Keratinocyte (primary cell): ENCODE data around the gene CNTNAP2. TPM values are rescaled to one million over a fixed set of nuclear protein-coding genes. Genes with fewer than 3 reads are reported as not detected.

ENCODE experiments used
- DNase-seq: peaks from one replicate; pipeline ENCODE4 v3.0.0-alpha.2; 2011; ENCODE audit warnings: low read depth, missing footprints, low spot score
- FAIRE-seq: peaks from 2 replicates; lab custom pipeline; 2011; peaks lifted over from hg19 to GRCh38; lab: Jason Lieb, UNC
- H2AFZ ChIP-seq: 2 replicates; pipeline ENCODE4 v1.6.0; 2012; ENCODE audit warnings: low read length, control low read depth, inconsistent platforms; ENCODE audit not compliant: control insufficient read depth
- H3K27ac ChIP-seq: 2 replicates; pipeline ENCODE4 v1.5.1; 2011; ENCODE audit warnings: low read length; ENCODE audit not compliant: control insufficient read depth, insufficient read depth
- H3K27me3 ChIP-seq: 3 replicates; pipeline ENCODE4 v1.6.0; 2011; ENCODE audit warnings: low read length; ENCODE audit not compliant: control insufficient read depth, insufficient read depth; ENCODE audit errors: extremely low read depth
- H3K36me3 ChIP-seq, 2 experiments: 2 replicates in 1 of 2; 3 replicates in 1 of 2; pipeline ENCODE4 v1.5.1; 2011; ENCODE audit warnings: low read length in 2 of 2, mild to moderate bottlenecking in 1 of 2; ENCODE audit not compliant: control insufficient read depth in 2 of 2, insufficient read depth in 2 of 2; ENCODE audit errors: extremely low read depth in 1 of 2
- H3K4me1 ChIP-seq: 3 replicates; pipeline ENCODE4 v1.5.1; 2011; ENCODE audit warnings: low read length; ENCODE audit not compliant: control insufficient read depth, insufficient read depth; ENCODE audit errors: extremely low read depth
- H3K4me2 ChIP-seq: 3 replicates; pipeline ENCODE4 v1.6.0; 2011; ENCODE audit warnings: low read depth, low read length; ENCODE audit not compliant: control insufficient read depth, insufficient read depth; ENCODE audit errors: extremely low read depth
- H3K4me3 ChIP-seq, 3 experiments: fragments of 200-600 bp in 1 of 3; sonication (generic) in 1 of 3; 2 replicates in 2 of 3; 3 replicates in 1 of 3; pipeline ENCODE4 v1.5.1; 2011 to 2016; ENCODE audit warnings: low read length in 3 of 3, mild to moderate bottlenecking in 3 of 3, control low read depth in 2 of 3, inconsistent platforms in 1 of 3, low read depth in 1 of 3, mixed read lengths in 1 of 3, mixed run types in 1 of 3, moderate library complexity in 1 of 3; ENCODE audit not compliant: control insufficient read depth in 2 of 3, insufficient read depth in 2 of 3; ENCODE audit errors: extremely low read depth in 1 of 3
- H3K79me2 ChIP-seq: 2 replicates; pipeline ENCODE4 v1.6.0; 2012; ENCODE audit warnings: low read length; ENCODE audit not compliant: control insufficient read depth, insufficient read depth
- H3K9ac ChIP-seq: 3 replicates; pipeline ENCODE4 v1.6.0; 2011; ENCODE audit warnings: low read length; ENCODE audit not compliant: control insufficient read depth, insufficient read depth; ENCODE audit errors: extremely low read depth
- H3K9me1 ChIP-seq: 3 replicates; pipeline ENCODE4 v1.6.0; 2011; ENCODE audit warnings: low read length; ENCODE audit not compliant: control insufficient read depth, insufficient read depth; ENCODE audit errors: extremely low read depth
- H3K9me3 ChIP-seq: 2 replicates; pipeline ENCODE4 v1.5.1; 2012; ENCODE audit warnings: low read depth, low read length; ENCODE audit not compliant: control insufficient read depth
- H4K20me1 ChIP-seq: 3 replicates; pipeline ENCODE4 v1.6.0; 2011; ENCODE audit warnings: low read length; ENCODE audit not compliant: control insufficient read depth, insufficient read depth; ENCODE audit errors: extremely low read depth
- CTCF ChIP-seq, 3 experiments: IDR thresholded peaks in 1 of 3; conservative IDR thresholded peaks in 1 of 3; optimal IDR thresholded peaks in 1 of 3; 2 replicates in 2 of 3; 3 replicates in 1 of 3; pipeline versions ENCODE3 to v1.5.1; 2011; ENCODE audit warnings: low read length in 3 of 3, mild to moderate bottlenecking in 3 of 3, moderate library complexity in 2 of 3, control low read depth in 1 of 3, inconsistent platforms in 1 of 3; ENCODE audit not compliant: insufficient read depth in 2 of 3; ENCODE audit errors: extremely low read depth in 1 of 3
- EZH2 ChIP-seq: IDR thresholded peaks from one replicate; pipeline ENCODE4 v1.6.1; 2012; ENCODE audit warnings: inconsistent platforms, mild to moderate bottlenecking, low read length, moderate library complexity
- dilution Hi-C: fragments of 300-500 bp; cut with MboI; formaldehyde crosslinking; loops from one replicate; pipeline ENCODE4 v1.7.0; 2020; ENCODE audit warnings: low sequenced_read_pairs; ENCODE audit not compliant: extremely low pct_ligation_motif_present
- polyA plus RNA-seq, 5 experiments: library from polyadenylated mRNA; depleted of rRNA in 3 of 5; stranded (reverse) in 3 of 5; stranded (forward) in 1 of 5; unstranded in 1 of 5; fragments of >200 nt; gene quantifications; 1 replicate in 1 of 5; 2 replicates in 3 of 5; 3 replicates in 1 of 5; pipeline versions ENCODE4 v1.2.1 to v1.2.3, GENCODE V29; 2011 to 2012; ENCODE audit warnings: missing spikeins in 2 of 5, low read depth in 1 of 5, low replicate concordance in 1 of 5

Gene CNTNAP2
- polyA plus RNA-seq, 1 donor (not counting 4 experiments of a cell fraction or from before 2014, with no cell fraction given): 1.4 TPM

GRCh38 chr7:148395990-148396716, 2279.6 kb downstream of the CNTNAP2 start:
- Histone ChIP-seq H3K9me1 (no peaks in the 10 kb centered on the region), H3K4me1 (peaks cover 9% of the 10 kb centered on the region), H3K79me2 (no peaks in the 10 kb centered on the region), H3K36me3 (no peaks in the 10 kb centered on the region), H4K20me1 (no peaks in the 10 kb centered on the region), H3K4me3 (no peak overlapping the region), H3K9me3 (no peaks in the 10 kb centered on the region), H3K27ac (no peak overlapping the region), H3K9ac (no peak overlapping the region), H3K4me2 (no peak overlapping the region), H2AFZ (no peak overlapping the region), H3K27me3 (no peaks in the 10 kb centered on the region)
- TF ChIP-seq EZH2 (no peak), CTCF (optimal IDR thresholded peaks at IDR 0.05 in 1 of 3, IDR thresholded peaks at IDR 0.05 in 1 of 3, conservative IDR thresholded peaks at IDR 0.05 in 1 of 3; ENCODE audit: extremely low read depth in 1 of 3, insufficient read depth in 2 of 3, low read length in 3 of 3) (no peak)
- FAIRE-seq: no peak
- no peak for DNase-seq
- dilution Hi-C loops: no loop called here

- no peaks in the 10 kb centered on the region for H3K9me3 ChIP-seq
- H3K27ac ChIP-seq: no peak overlapping the region
- H3K4me2 ChIP-seq: no peak overlapping the region
- H3K27me3 ChIP-seq: no peaks in the 10 kb centered on the region
- dilution Hi-C loops: no loop called here
- no peaks in the 10 kb centered on the region for H3K79me2 ChIP-seq
- TF ChIP-seq EZH2 (no peak), CTCF (optimal IDR thresholded peaks at IDR 0.05 in 1 of 3, IDR thresholded peaks at IDR 0.05 in 1 of 3, conservative IDR thresholded peaks at IDR 0.05 in 1 of 3; ENCODE audit: extremely low read depth in 1 of 3, insufficient read depth in 2 of 3, low read length in 3 of 3) (no peak)
- no peak for DNase-seq
- H2AFZ ChIP-seq: no peak overlapping the region
- no peaks in the 10 kb centered on the region for H3K9me1 ChIP-seq
- H3K4me1 ChIP-seq: peaks cover 13% of the 10 kb centered on the region
- H3K36me3 ChIP-seq: no peaks in the 10 kb centered on the region
- no peak overlapping the region for H3K9ac ChIP-seq
- no peaks in the 10 kb centered on the region for H4K20me1 ChIP-seq
- FAIRE-seq: no peak
- H3K4me3 ChIP-seq: no peak overlapping the region
Measured at GRCh38 chr7:148397056-148397455, 2280.5 kb downstream of the CNTNAP2 start.
